ENCODE measurements around the gene HORMAD2. TPM values are rescaled to one million over a fixed set of nuclear protein-coding genes. Genes with fewer than 3 reads are reported as not detected.
A peak's percentile ranks its signal among the peaks of the same experiment; 100 is the strongest.

Gene HORMAD2
- total and polyA plus RNA-seq, 2 donors (not counting 3 experiments of a cell fraction or from before 2014, with no cell fraction given) = not detected

GRCh38 chr22:30197389-30197788 is 117.1 kb downstream of the HORMAD2 start:
- H3K4me2 ChIP-seq (ENCODE audit: insufficient read depth, low read length) = peak overlapping the region; percentile 64
- ChIA-PET POLR2A (no interaction called here), CTCF (interaction anchor here (1.1 to 1.8 kb wide), 2 partner anchors 77 to 90 kb away, joined by 3 to 4 read pairs; no protein-coding TSS in a partner anchor)
- H4K20me1 ChIP-seq (replicated peaks; ENCODE audit: control insufficient read depth, extremely low read depth, insufficient read depth, low read length) = no peaks in the 10 kb centered on the region
- H3K9me1 ChIP-seq (replicated peaks; ENCODE audit: control insufficient read depth, extremely low read depth, insufficient read depth, low read length) = no peaks in the 10 kb centered on the region
- no peak for TF ChIP-seq EZH2 (IDR thresholded peaks at IDR 0.05; ENCODE audit: borderline replicate concordance, low read depth, low read length, severe bottlenecking)
- TF ChIP-seq CTCF (IDR thresholded peaks at IDR 0.05; ENCODE audit: extremely low read depth in 1 of 2, insufficient read depth in 1 of 2, low read depth in 1 of 2, low read length in 2 of 2) = no peak
- no peak for TF ChIP-seq MYC (IDR thresholded peaks at IDR 0.05; ENCODE audit: low read depth, low read length)
- no peak for TF ChIP-seq POLR2AphosphoS5 (IDR thresholded peaks at IDR 0.05; ENCODE audit: insufficient read depth, low read depth, low read length)
- TF ChIP-seq MAX (IDR thresholded peaks at IDR 0.05; ENCODE audit: insufficient read depth, insufficient read length) = no peak
- TF ChIP-seq JUN (IDR thresholded peaks at IDR 0.05; ENCODE audit: borderline replicate concordance, insufficient read depth, insufficient read length, low read depth) = no peak
- no peak for TF ChIP-seq POLR2A (IDR thresholded peaks at IDR 0.05; ENCODE audit: low read depth, low read length)
- no peak for TF ChIP-seq FOS (IDR thresholded peaks at IDR 0.05; ENCODE audit: borderline replicate concordance, insufficient read depth, low read length)
- no peak for TF ChIP-seq GATA2 (IDR thresholded peaks at IDR 0.05; ENCODE audit: insufficient read depth, insufficient read length, low read depth, low read length)
- peaks cover 41% of the 10 kb centered on the region for H3K4me1 ChIP-seq (ENCODE audit: control insufficient read depth, extremely low read depth, insufficient read depth, low read length)
- H3K27me3 ChIP-seq (ENCODE audit: control insufficient read depth in 2 of 2, insufficient read depth in 2 of 2, low read length in 2 of 2) = no peaks in the 10 kb centered on the region
- H3K79me2 ChIP-seq (ENCODE audit: control insufficient read depth, insufficient read depth, low read length) = no peaks in the 10 kb centered on the region
- peak overlapping the region; percentile 99 for H3K27ac ChIP-seq (ENCODE audit: insufficient read depth, low read depth, low read length)
- H3K36me3 ChIP-seq (ENCODE audit: control insufficient read depth in 2 of 2, extremely low read depth in 1 of 2, insufficient read depth in 2 of 2, low read length in 2 of 2) = no peaks in the 10 kb centered on the region
- intact Hi-C loops (cut with micrococcal nuclease) (loop anchor here (2.0 kb wide), 1 partner anchor 159 kb away; the partner anchor contains the start of genes CCDC157 and SF3A1), dilution Hi-C loops (cut with MboI; ENCODE audit: extremely low pct_ligation_motif_present, low sequenced_read_pairs) (no loop called here)
- no peak overlapping the region for H3K4me3 ChIP-seq (replicated peaks in 1 of 3; ENCODE audit: insufficient read depth in 1 of 3, low read depth in 1 of 3, low read length in 3 of 3)
- FAIRE-seq (peak; percentile 18), DNase-seq (ENCODE audit: low read depth, low spot score) (no peak)
- H3K9me3 ChIP-seq (replicated peaks; ENCODE audit: control insufficient read depth, insufficient read depth, low read length) = no peaks in the 10 kb centered on the region
- BruUV-seq (replicated peaks) = no TSS peak
- H2AFZ ChIP-seq (ENCODE audit: low read depth, low read length) = no peak overlapping the region
- H3K9ac ChIP-seq (replicated peaks; ENCODE audit: extremely low read depth, insufficient read depth, low read length) = peak overlapping the region; percentile 60

All from endothelial cell of umbilical vein (primary cell).